Central memory CD4-positive, alpha-beta T cell (primary cell): ENCODE data around the gene BRIP1.
"Not testable (repeated sequence)": the region's sequence is repeated elsewhere in the genome, so short reads cannot be mapped to it uniquely, and the experiment has no call there.

Source experiments
- DNase-seq: peaks from one replicate; pipeline ENCODE4 v3.0.0; 2022

BRIP1 gene

GRCh38 chr17:61795546-61795945 is 67.8 kb downstream of the BRIP1 start:
- no peak for DNase-seq

GRCh38 chr17:61794792-61795191 is 68.5 kb downstream of the BRIP1 start:
- no peak for DNase-seq

GRCh38 chr17:61794242-61794641 is 69.1 kb downstream of the BRIP1 start:
- no peak for DNase-seq

- no peak for DNase-seq
These were observed 69.8 kb downstream of the BRIP1 start for GRCh38 chr17:61793565-61793964.

GRCh38 chr17:61789872-61790271 is 73.5 kb downstream of the BRIP1 start:
- DNase-seq = no peak

GRCh38 chr17:61786088-61786487 is 77.2 kb downstream of the BRIP1 start:
- no peak for DNase-seq

GRCh38 chr17:61784510-61784909 is 78.8 kb downstream of the BRIP1 start:
- no peak for DNase-seq

GRCh38 chr17:61783556-61784304 is 79.6 kb downstream of the BRIP1 start:
- DNase-seq = no peak

GRCh38 chr17:61783120-61783519 is 80.2 kb downstream of the BRIP1 start:
- no peak for DNase-seq

- DNase-seq = no peak
These were observed 80.6 kb downstream of the BRIP1 start for GRCh38 chr17:61782683-61783082.

- no peak for DNase-seq
These were observed 88.0 kb downstream of the BRIP1 start for GRCh38 chr17:61775364-61775763.

- DNase-seq = no peak
These were observed 88.6 kb downstream of the BRIP1 start for GRCh38 chr17:61774724-61775123.

- not testable (repeated sequence) for DNase-seq
These were observed 89.2 kb downstream of the BRIP1 start for GRCh38 chr17:61774087-61774486.

GRCh38 chr17:61770752-61771533 is 92.4 kb downstream of the BRIP1 start:
- DNase-seq = no peak

GRCh38 chr17:61770043-61770442 is 93.3 kb downstream of the BRIP1 start:
- no peak for DNase-seq

- no peak for DNase-seq
These were observed 94.9 kb downstream of the BRIP1 start for GRCh38 chr17:61768405-61768804.

GRCh38 chr17:61766520-61766919 is 96.8 kb downstream of the BRIP1 start:
- DNase-seq = no peak

- no peak for DNase-seq
These were observed 98.5 kb downstream of the BRIP1 start for GRCh38 chr17:61764846-61765245.

GRCh38 chr17:61761827-61762226 is 101.5 kb downstream of the BRIP1 start:
- DNase-seq = no peak

- DNase-seq = no peak
These were observed 104.0 kb downstream of the BRIP1 start for GRCh38 chr17:61759362-61759761.

GRCh38 chr17:61758430-61758829 is 104.9 kb downstream of the BRIP1 start:
- DNase-seq = no peak

- DNase-seq = no peak
These were observed 106.2 kb downstream of the BRIP1 start for GRCh38 chr17:61757168-61757567.

- DNase-seq = no peak
These were observed 106.8 kb downstream of the BRIP1 start for GRCh38 chr17:61756561-61756960.

GRCh38 chr17:61755668-61756067 is 107.7 kb downstream of the BRIP1 start:
- DNase-seq = no peak
